Astrocyte (in vitro differentiated cells and primary cell): ENCODE data around the gene DSE.

Experiments
- EZH2 ChIP-seq: IDR thresholded peaks from 2 replicates; pipeline ENCODE4 v1.6.1; 2012; ENCODE audit warnings: mild to moderate bottlenecking, low read length, inconsistent platforms; ENCODE audit not compliant: insufficient read depth
- TF ChIP-seq, protein P1 (sequence below): IDR thresholded peaks from 2 replicates; pipeline ENCODE4 v1.5.1; 2011; ENCODE audit warnings: low read depth, mild to moderate bottlenecking, inconsistent platforms, low read length, moderate library complexity; ENCODE audit not compliant: insufficient read depth

DNA sequence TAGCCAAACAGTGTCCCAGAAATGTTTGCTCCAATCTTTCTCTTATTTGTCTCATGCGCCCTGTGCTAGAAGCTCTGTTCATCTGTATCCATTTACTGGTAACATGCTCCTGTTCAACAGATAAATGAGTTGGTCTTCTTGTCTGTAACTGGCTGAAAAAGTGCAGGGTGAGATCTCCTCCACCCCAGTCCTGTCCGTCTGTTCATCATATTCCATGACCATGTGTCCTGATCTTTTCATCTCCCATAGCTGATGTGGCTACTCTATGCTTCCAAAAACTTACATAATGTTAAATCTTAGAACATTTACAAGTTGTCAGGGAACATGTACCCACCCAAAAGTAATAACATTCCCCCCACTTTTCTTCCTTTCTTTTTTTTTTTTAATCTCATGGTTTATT lies 31.8 kb upstream of the DSE start:
- TF ChIP-seq, protein P1, sequence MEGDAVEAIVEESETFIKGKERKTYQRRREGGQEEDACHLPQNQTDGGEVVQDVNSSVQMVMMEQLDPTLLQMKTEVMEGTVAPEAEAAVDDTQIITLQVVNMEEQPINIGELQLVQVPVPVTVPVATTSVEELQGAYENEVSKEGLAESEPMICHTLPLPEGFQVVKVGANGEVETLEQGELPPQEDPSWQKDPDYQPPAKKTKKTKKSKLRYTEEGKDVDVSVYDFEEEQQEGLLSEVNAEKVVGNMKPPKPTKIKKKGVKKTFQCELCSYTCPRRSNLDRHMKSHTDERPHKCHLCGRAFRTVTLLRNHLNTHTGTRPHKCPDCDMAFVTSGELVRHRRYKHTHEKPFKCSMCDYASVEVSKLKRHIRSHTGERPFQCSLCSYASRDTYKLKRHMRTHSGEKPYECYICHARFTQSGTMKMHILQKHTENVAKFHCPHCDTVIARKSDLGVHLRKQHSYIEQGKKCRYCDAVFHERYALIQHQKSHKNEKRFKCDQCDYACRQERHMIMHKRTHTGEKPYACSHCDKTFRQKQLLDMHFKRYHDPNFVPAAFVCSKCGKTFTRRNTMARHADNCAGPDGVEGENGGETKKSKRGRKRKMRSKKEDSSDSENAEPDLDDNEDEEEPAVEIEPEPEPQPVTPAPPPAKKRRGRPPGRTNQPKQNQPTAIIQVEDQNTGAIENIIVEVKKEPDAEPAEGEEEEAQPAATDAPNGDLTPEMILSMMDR: no peak
- TF ChIP-seq EZH2: no peak
